MM.1S (cell line): ENCODE measurements around the gene NR0B2.

Source experiments
- DNase-seq: peaks from one replicate; pipeline ENCODE4 v3.0.0-alpha.2; 2015
- H2AFZ ChIP-seq: fragments of 300-600 bp; sonication (generic); 2 replicates; pipeline ENCODE4 v1.6.0; 2016; ENCODE audit warnings: antibody characterized with exemption, low read length
- H3F3A ChIP-seq: fragments of 300-600 bp; sonication (generic); 2 replicates; pipeline ENCODE4 v1.6.1; 2016; ENCODE audit warnings: mild to moderate bottlenecking, antibody characterized with exemption, low read length, moderate library complexity, mixed read lengths; ENCODE audit not compliant: insufficient read depth
- H3K27ac ChIP-seq: fragments of 300-600 bp; sonication (generic); 2 replicates; pipeline ENCODE4 v1.5.1; 2016; ENCODE audit warnings: mild to moderate bottlenecking, low read length
- H3K27me3 ChIP-seq: fragments of 300-600 bp; sonication (generic); replicated peaks from 2 replicates; pipeline ENCODE4 v1.6.0; 2016; ENCODE audit warnings: low read length; ENCODE audit not compliant: insufficient read depth
- H3K36me3 ChIP-seq: fragments of 300-600 bp; sonication (generic); replicated peaks from 2 replicates; pipeline ENCODE4 v1.6.1; 2016; ENCODE audit warnings: mild to moderate bottlenecking, low read length, mixed read lengths; ENCODE audit not compliant: insufficient read depth
- H3K4me1 ChIP-seq: fragments of 300-600 bp; sonication (generic); 2 replicates; pipeline ENCODE4 v1.6.1; 2016; ENCODE audit warnings: low read length, mixed read lengths
- H3K4me2 ChIP-seq: fragments of 300-600 bp; sonication (generic); 2 replicates; pipeline ENCODE4 v1.6.0; 2016; ENCODE audit warnings: low read depth, low read length
- H3K4me3 ChIP-seq: fragments of 300-600 bp; sonication (generic); 2 replicates; pipeline ENCODE4 v1.5.1; 2016; ENCODE audit warnings: low read length, mixed read lengths
- H3K79me2 ChIP-seq: fragments of 300-600 bp; sonication (generic); 2 replicates; pipeline ENCODE4 v1.6.1; 2016; ENCODE audit warnings: mixed run types, low read length, mixed read lengths
- H3K9ac ChIP-seq: fragments of 300-600 bp; sonication (generic); 2 replicates; pipeline ENCODE4 v1.6.1; 2016; ENCODE audit warnings: low read length, mixed read lengths
- H3K9me2 ChIP-seq: fragments of 300-600 bp; sonication (generic); replicated peaks from 2 replicates; pipeline ENCODE4 v1.6.1; 2016; ENCODE audit warnings: mild to moderate bottlenecking, low read length, mixed read lengths; ENCODE audit not compliant: insufficient read depth
- H3K9me3 ChIP-seq: fragments of 300-600 bp; sonication (generic); replicated peaks from 2 replicates; pipeline ENCODE4 v1.6.1; 2016; ENCODE audit warnings: mild to moderate bottlenecking, low read length, mixed read lengths; ENCODE audit not compliant: insufficient read depth
- H4K20me1 ChIP-seq: fragments of 300-600 bp; sonication (generic); 2 replicates; pipeline ENCODE4 v1.6.1; 2016; ENCODE audit warnings: mild to moderate bottlenecking, low read length, moderate library complexity, mixed read lengths; ENCODE audit not compliant: insufficient read depth
- CTCF ChIP-seq: fragments of 300-600 bp; sonication (generic); IDR thresholded peaks from 2 replicates; pipeline ENCODE4 v1.5.1; 2016; ENCODE audit warnings: antibody characterized with exemption, low read length, mixed read lengths
- EZH2 ChIP-seq: fragments of 300-600 bp; sonication (generic); optimal IDR thresholded peaks from 2 replicates; pipeline ENCODE3; 2017; ENCODE audit warnings: low read depth, mild to moderate bottlenecking, antibody characterized with exemption, low read length, mixed read lengths
- EZH2phosphoT487 ChIP-seq: fragments of 300-600 bp; sonication (generic); IDR thresholded peaks from 2 replicates; pipeline ENCODE4 v1.6.1; 2018; ENCODE audit warnings: antibody characterized with exemption, low read length

NR0B2 gene

GRCh38 chr1:26951216-26951615, 37.4 kb upstream of the NR0B2 start:
- no peaks in the 10 kb centered on the region for H4K20me1 ChIP-seq
- no peaks in the 10 kb centered on the region for H3K9me2 ChIP-seq
- no peak overlapping the region for H3K27ac ChIP-seq
- no peak overlapping the region for H3K4me3 ChIP-seq
- H3K27me3 ChIP-seq = no peaks in the 10 kb centered on the region
- H2AFZ ChIP-seq = no peak overlapping the region
- no peaks in the 10 kb centered on the region for H3K79me2 ChIP-seq
- H3K9me3 ChIP-seq = no peaks in the 10 kb centered on the region
- H3K4me1 ChIP-seq = no peaks in the 10 kb centered on the region
- H3K36me3 ChIP-seq = no peaks in the 10 kb centered on the region
- no peak overlapping the region for H3K9ac ChIP-seq
- TF ChIP-seq CTCF = no peak
- H3K4me2 ChIP-seq = no peak overlapping the region
- no peak for DNase-seq
- H3F3A ChIP-seq = 0 out of 2 replicates have a peak, but pooled peaks cover 2% of the 10 kb centered on the region

- no peak overlapping the region for H3K4me2 ChIP-seq
- no peak for DNase-seq
- H4K20me1 ChIP-seq = no peaks in the 10 kb centered on the region
- H3K9me3 ChIP-seq = no peaks in the 10 kb centered on the region
- H3K36me3 ChIP-seq = no peaks in the 10 kb centered on the region
- no peak for TF ChIP-seq EZH2
- no peak for TF ChIP-seq EZH2phosphoT487
- TF ChIP-seq CTCF = no peak
- H3K4me1 ChIP-seq = no peaks in the 10 kb centered on the region
- H2AFZ ChIP-seq = no peak overlapping the region
- no peak overlapping the region for H3K4me3 ChIP-seq
- H3K27me3 ChIP-seq = no peaks in the 10 kb centered on the region
- 0 out of 2 replicates have a peak, but pooled peaks cover 2% of the 10 kb centered on the region for H3F3A ChIP-seq
- H3K9ac ChIP-seq = no peak overlapping the region
- H3K79me2 ChIP-seq = no peaks in the 10 kb centered on the region
- no peak overlapping the region for H3K27ac ChIP-seq
- no peaks in the 10 kb centered on the region for H3K9me2 ChIP-seq
These were observed 36.8 kb upstream of the NR0B2 start for GRCh38 chr1:26950602-26951001.

GRCh38 chr1:26949926-26950319, 36.1 kb upstream of the NR0B2 start:
- DNase-seq = no peak
- H3K27me3 ChIP-seq = no peaks in the 10 kb centered on the region
- H3K4me1 ChIP-seq = no peaks in the 10 kb centered on the region
- H3K36me3 ChIP-seq = no peaks in the 10 kb centered on the region
- no peak overlapping the region for H3K4me3 ChIP-seq
- no peaks in the 10 kb centered on the region for H4K20me1 ChIP-seq
- no peak overlapping the region for H3K9ac ChIP-seq
- no peak overlapping the region for H3K4me2 ChIP-seq
- no peaks in the 10 kb centered on the region for H3K79me2 ChIP-seq
- H2AFZ ChIP-seq = no peak overlapping the region
- H3K27ac ChIP-seq = no peak overlapping the region
- H3K9me2 ChIP-seq = no peaks in the 10 kb centered on the region
- H3K9me3 ChIP-seq = no peaks in the 10 kb centered on the region
- H3F3A ChIP-seq = 0 out of 2 replicates have a peak, but pooled peaks cover 2% of the 10 kb centered on the region
- TF ChIP-seq EZH2 (no peak), CTCF (no peak), EZH2phosphoT487 (no peak)
